Karpas-422 (cell line): Measurements from ENCODE around the gene PGM5. TPM values are rescaled to one million over a fixed set of nuclear protein-coding genes. Genes with fewer than 3 reads are reported as not detected.

Source experiments
- DNase-seq: peaks from one replicate; pipeline ENCODE4 v3.0.0-alpha.2; 2015
- H2AFZ ChIP-seq: fragments of 200-600 bp; sonication (generic); 2 replicates; pipeline ENCODE4 v1.6.1; 2014; ENCODE audit warnings: antibody characterized with exemption, low read length, mixed read lengths
- H3K27ac ChIP-seq: fragments of 200-600 bp; sonication (generic); 2 replicates; pipeline ENCODE4 v1.5.1; 2014; ENCODE audit warnings: mild to moderate bottlenecking, low read length, moderate library complexity
- H3K27me3 ChIP-seq: fragments of 200-600 bp; sonication (generic); 2 replicates; pipeline ENCODE4 v1.6.1; 2014; ENCODE audit warnings: low read length, mixed read lengths
- H3K36me3 ChIP-seq: fragments of 200-600 bp; sonication (generic); 2 replicates; pipeline ENCODE4 v1.6.1; 2014; ENCODE audit warnings: low read length, mixed read lengths; ENCODE audit not compliant: insufficient read depth
- H3K4me1 ChIP-seq: fragments of 200-600 bp; sonication (generic); 2 replicates; pipeline ENCODE4 v1.6.1; 2014; ENCODE audit warnings: mild to moderate bottlenecking, low read length, mixed read lengths
- H3K4me2 ChIP-seq: fragments of 200-600 bp; sonication (generic); 2 replicates; pipeline ENCODE4 v1.6.1; 2014; ENCODE audit warnings: low read length, low read depth, mild to moderate bottlenecking; ENCODE audit not compliant: poor library complexity, severe bottlenecking
- H3K4me3 ChIP-seq: fragments of 200-600 bp; sonication (generic); 2 replicates; pipeline ENCODE4 v1.5.1; 2014; ENCODE audit warnings: mild to moderate bottlenecking, antibody characterized with exemption, low read length, mixed read lengths
- H3K79me2 ChIP-seq: fragments of 200-600 bp; sonication (generic); 2 replicates; pipeline ENCODE4 v1.6.1; 2014; ENCODE audit warnings: mild to moderate bottlenecking, low read length, mixed read lengths
- H3K9ac ChIP-seq: fragments of 200-600 bp; sonication (generic); 2 replicates; pipeline ENCODE4 v1.6.0; 2014; ENCODE audit warnings: low read length
- H3K9me2 ChIP-seq: fragments of 200-600 bp; sonication (generic), shearing (Covaris generic); replicated peaks from 2 replicates; pipeline ENCODE4 v1.6.0; 2014; ENCODE audit warnings: mild to moderate bottlenecking, low read length, moderate library complexity; ENCODE audit not compliant: insufficient read depth
- H3K9me3 ChIP-seq: fragments of 300-700, 200-600 bp; sonication (generic); 2 replicates; pipeline ENCODE4 v1.6.1; 2014; ENCODE audit warnings: low read length, mixed read lengths
- H4K20me1 ChIP-seq: fragments of 200-600 bp; sonication (generic); 2 replicates; pipeline ENCODE4 v1.6.1; 2014; ENCODE audit warnings: mild to moderate bottlenecking, antibody characterized with exemption, low read length, low read depth; ENCODE audit not compliant: insufficient read depth
- total RNA-seq: library from RNA; depleted of rRNA; stranded (reverse); fragments of >200 nt; shearing (Covaris generic); gene quantifications from 2 replicates; pipeline ENCODE4 v1.2.3, GENCODE V29; 2014; ENCODE audit warnings: low replicate concordance

PGM5 gene
- total RNA-seq, 1 experiment from 2014 or later, result 0.11 TPM

- Histone ChIP-seq H3K9me2 (no peaks in the 10 kb centered on the region), H3K4me2 (no peak overlapping the region), H3K79me2 (no peaks in the 10 kb centered on the region), H3K27me3 (no peaks in the 10 kb centered on the region), H3K4me1 (no peaks in the 10 kb centered on the region), H3K36me3 (no peaks in the 10 kb centered on the region), H3K9ac (no peak overlapping the region), H4K20me1 (no peaks in the 10 kb centered on the region), H3K4me3 (no peak overlapping the region), H3K9me3 (no peaks in the 10 kb centered on the region), H2AFZ (no peak overlapping the region), H3K27ac (no peak overlapping the region)
- no peak for DNase-seq
Observed at GRCh38 chr9:68431307-68431706, 74.9 kb downstream of the PGM5 start.

- Histone ChIP-seq H3K4me1 (no peaks in the 10 kb centered on the region), H3K27ac (no peak overlapping the region), H3K9ac (no peak overlapping the region), H3K9me2 (no peaks in the 10 kb centered on the region), H3K79me2 (no peaks in the 10 kb centered on the region), H3K4me3 (no peak overlapping the region), H3K9me3 (no peaks in the 10 kb centered on the region), H3K27me3 (no peaks in the 10 kb centered on the region), H4K20me1 (no peaks in the 10 kb centered on the region), H3K36me3 (no peaks in the 10 kb centered on the region), H2AFZ (no peak overlapping the region), H3K4me2 (no peak overlapping the region)
- DNase-seq, result no peak
Observed at GRCh38 chr9:68433531-68434110, 77.2 kb downstream of the PGM5 start.

- H3K79me2 ChIP-seq, result no peaks in the 10 kb centered on the region
- no peaks in the 10 kb centered on the region for H3K36me3 ChIP-seq
- H4K20me1 ChIP-seq, result no peaks in the 10 kb centered on the region
- no peaks in the 10 kb centered on the region for H3K27me3 ChIP-seq
- no peaks in the 10 kb centered on the region for H3K4me1 ChIP-seq
- H2AFZ ChIP-seq, result no peak overlapping the region
- H3K9me3 ChIP-seq, result peaks cover 3% of the 10 kb centered on the region; the same call in 1 of the 2 replicates
- no peaks in the 10 kb centered on the region for H3K9me2 ChIP-seq
- no peak for DNase-seq
- no peak overlapping the region for H3K4me2 ChIP-seq
- no peak overlapping the region for H3K27ac ChIP-seq
- H3K9ac ChIP-seq, result no peak overlapping the region
- no peak overlapping the region for H3K4me3 ChIP-seq
Observed at GRCh38 chr9:68437785-68438184, 81.4 kb downstream of the PGM5 start.

- H3K4me2 ChIP-seq, result no peak overlapping the region
- no peak overlapping the region for H3K9ac ChIP-seq
- peaks cover 3% of the 10 kb centered on the region; the same call in 1 of the 2 replicates for H3K9me3 ChIP-seq
- no peak overlapping the region for H3K27ac ChIP-seq
- DNase-seq, result no peak
- H3K27me3 ChIP-seq, result no peaks in the 10 kb centered on the region
- no peaks in the 10 kb centered on the region for H3K36me3 ChIP-seq
- no peaks in the 10 kb centered on the region for H4K20me1 ChIP-seq
- no peak overlapping the region for H2AFZ ChIP-seq
- H3K9me2 ChIP-seq, result no peaks in the 10 kb centered on the region
- no peaks in the 10 kb centered on the region for H3K79me2 ChIP-seq
- H3K4me3 ChIP-seq, result no peak overlapping the region
- no peaks in the 10 kb centered on the region for H3K4me1 ChIP-seq
Observed at GRCh38 chr9:68443624-68444023, 87.2 kb downstream of the PGM5 start.

- no peaks in the 10 kb centered on the region for H3K9me3 ChIP-seq
- no peaks in the 10 kb centered on the region for H3K27me3 ChIP-seq
- H3K4me1 ChIP-seq, result no peaks in the 10 kb centered on the region
- no peaks in the 10 kb centered on the region for H3K9me2 ChIP-seq
- no peaks in the 10 kb centered on the region for H3K36me3 ChIP-seq
- H3K4me2 ChIP-seq, result no peak overlapping the region
- H4K20me1 ChIP-seq, result no peaks in the 10 kb centered on the region
- no peak overlapping the region for H3K4me3 ChIP-seq
- no peaks in the 10 kb centered on the region for H3K79me2 ChIP-seq
- H2AFZ ChIP-seq, result no peak overlapping the region
- no peak for DNase-seq
- no peak overlapping the region for H3K27ac ChIP-seq
- no peak overlapping the region for H3K9ac ChIP-seq
Observed at GRCh38 chr9:68446836-68447235, 90.4 kb downstream of the PGM5 start.

GRCh38 chr9:68447611-68448010 is 91.2 kb downstream of the PGM5 start:
- Histone ChIP-seq H3K9me3 (no peaks in the 10 kb centered on the region), H3K4me1 (no peaks in the 10 kb centered on the region), H3K27me3 (no peaks in the 10 kb centered on the region), H2AFZ (no peak overlapping the region), H4K20me1 (no peaks in the 10 kb centered on the region), H3K9me2 (no peaks in the 10 kb centered on the region), H3K9ac (no peak overlapping the region), H3K36me3 (no peaks in the 10 kb centered on the region), H3K4me3 (no peak overlapping the region), H3K4me2 (no peak overlapping the region), H3K79me2 (no peaks in the 10 kb centered on the region), H3K27ac (no peak overlapping the region)
- DNase-seq, result no peak

GRCh38 chr9:68454579-68455334 is 98.3 kb downstream of the PGM5 start:
- no peaks in the 10 kb centered on the region for H3K4me1 ChIP-seq
- H3K4me2 ChIP-seq, result no peak overlapping the region
- H3K9ac ChIP-seq, result no peak overlapping the region
- no peaks in the 10 kb centered on the region for H3K79me2 ChIP-seq
- no peak overlapping the region for H3K4me3 ChIP-seq
- no peak overlapping the region for H2AFZ ChIP-seq
- no peak overlapping the region for H3K27ac ChIP-seq
- no peaks in the 10 kb centered on the region for H3K9me3 ChIP-seq
- H3K9me2 ChIP-seq, result no peaks in the 10 kb centered on the region
- H4K20me1 ChIP-seq, result no peaks in the 10 kb centered on the region
- H3K36me3 ChIP-seq, result no peaks in the 10 kb centered on the region
- H3K27me3 ChIP-seq, result no peaks in the 10 kb centered on the region
- no peak for DNase-seq

GRCh38 chr9:68455451-68455850 is 99.0 kb downstream of the PGM5 start:
- Histone ChIP-seq H3K4me1 (no peaks in the 10 kb centered on the region), H4K20me1 (no peaks in the 10 kb centered on the region), H3K9me3 (no peaks in the 10 kb centered on the region), H3K27me3 (no peaks in the 10 kb centered on the region), H3K9me2 (no peaks in the 10 kb centered on the region), H3K36me3 (no peaks in the 10 kb centered on the region), H3K4me3 (no peak overlapping the region), H3K4me2 (no peak overlapping the region), H3K9ac (no peak overlapping the region), H3K27ac (no peak overlapping the region), H2AFZ (no peak overlapping the region), H3K79me2 (no peaks in the 10 kb centered on the region)
- DNase-seq, result no peak
